ENCODE data around the gene GAB2. TPM values are rescaled to one million over a fixed set of nuclear protein-coding genes. Genes with fewer than 3 reads are reported as not detected.
A peak's percentile ranks its signal among the peaks of the same experiment; 100 is the strongest.

The GAB2 gene
- polyA plus RNA-seq, 3 donors, result 2.8 to 39.4 (median 4.4) TPM

DNA sequence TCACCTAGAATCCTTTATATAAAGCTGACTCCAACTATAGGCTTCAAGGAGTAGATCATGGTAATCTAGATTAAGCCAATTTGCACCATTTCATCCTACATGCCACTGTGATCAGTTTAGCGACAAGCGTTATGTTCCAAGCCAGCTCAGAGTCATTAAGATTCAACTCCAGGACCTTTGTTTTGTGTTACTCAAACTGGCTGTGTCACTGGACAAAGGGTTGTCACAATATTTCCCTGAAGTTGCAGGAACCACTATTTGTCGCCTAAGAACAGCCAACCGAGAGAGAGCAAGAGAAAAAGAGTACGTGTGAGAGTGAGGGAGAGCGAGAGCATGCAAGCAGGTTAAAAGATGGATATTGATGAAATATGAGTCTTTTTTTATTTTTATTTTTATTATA lies 124.1 kb downstream of the GAB2 start:
- Histone ChIP-seq H3K9me3 (replicated peaks in 1 of 2; ENCODE audit: control insufficient read depth in 1 of 2, insufficient read depth in 1 of 2, low read length in 2 of 2) (no peaks in the 10 kb centered on the region), H3K27ac (ENCODE audit: low read depth in 1 of 2, low read length in 2 of 2) (peak overlapping the region in 1 of 2 donors; percentile 99), H4K20me1 (ENCODE audit: insufficient read depth, low read length) (no peaks in the 10 kb centered on the region), H3K36me3 (replicated peaks in 1 of 2; ENCODE audit: control insufficient read depth in 1 of 2, insufficient read depth in 2 of 2, low read length in 2 of 2) (peaks cover 0 to 8% of the 10 kb centered on the region in 2 donors), H3K79me2 (ENCODE audit: insufficient read depth, low read length) (peaks cover 79% of the 10 kb centered on the region), H2AFZ (ENCODE audit: insufficient read depth, low read depth, low read length, poor library complexity, severe bottlenecking) (no peak overlapping the region), H3K4me2 (replicated peaks; ENCODE audit: extremely low read depth, low read length, poor library complexity, severe bottlenecking) (no peak overlapping the region), H3K4me3 (replicated peaks in 1 of 3; ENCODE audit: low read depth in 2 of 3, low read length in 3 of 3) (no peak overlapping the region), H3K9ac (ENCODE audit: insufficient read depth, low read length, poor library complexity, severe bottlenecking) (no peak overlapping the region), H3K4me1 (ENCODE audit: control insufficient read depth in 1 of 2, insufficient read depth in 2 of 2, low read length in 2 of 2) (peaks cover 53% of the 10 kb centered on the region in 2 donors), H3K27me3 (ENCODE audit: control insufficient read depth in 2 of 2, insufficient read depth in 2 of 2, low read length in 2 of 2) (no peaks in the 10 kb centered on the region)
- intact Hi-C loops (cut with micrococcal nuclease), result loop anchor here (5.0 kb wide), 2 partner anchors 124 to 134 kb away; partner anchors contain the start of gene GAB2 (in 1 of the 2)
- peak; percentile 37 to 56 (median 54) for DNase-seq
- H3K9me3 Mint-ChIP-seq, result peaks cover 0 to 2% (median 0%) of the 10 kb centered on the region in 7 donors
- TF ChIP-seq, protein P1, sequence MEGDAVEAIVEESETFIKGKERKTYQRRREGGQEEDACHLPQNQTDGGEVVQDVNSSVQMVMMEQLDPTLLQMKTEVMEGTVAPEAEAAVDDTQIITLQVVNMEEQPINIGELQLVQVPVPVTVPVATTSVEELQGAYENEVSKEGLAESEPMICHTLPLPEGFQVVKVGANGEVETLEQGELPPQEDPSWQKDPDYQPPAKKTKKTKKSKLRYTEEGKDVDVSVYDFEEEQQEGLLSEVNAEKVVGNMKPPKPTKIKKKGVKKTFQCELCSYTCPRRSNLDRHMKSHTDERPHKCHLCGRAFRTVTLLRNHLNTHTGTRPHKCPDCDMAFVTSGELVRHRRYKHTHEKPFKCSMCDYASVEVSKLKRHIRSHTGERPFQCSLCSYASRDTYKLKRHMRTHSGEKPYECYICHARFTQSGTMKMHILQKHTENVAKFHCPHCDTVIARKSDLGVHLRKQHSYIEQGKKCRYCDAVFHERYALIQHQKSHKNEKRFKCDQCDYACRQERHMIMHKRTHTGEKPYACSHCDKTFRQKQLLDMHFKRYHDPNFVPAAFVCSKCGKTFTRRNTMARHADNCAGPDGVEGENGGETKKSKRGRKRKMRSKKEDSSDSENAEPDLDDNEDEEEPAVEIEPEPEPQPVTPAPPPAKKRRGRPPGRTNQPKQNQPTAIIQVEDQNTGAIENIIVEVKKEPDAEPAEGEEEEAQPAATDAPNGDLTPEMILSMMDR (IDR thresholded peaks at IDR 0.05), result no peak
- peak overlapping the region; percentile 95 to 99 (median 97) for H3K27ac Mint-ChIP-seq
- no peaks in the 10 kb centered on the region for H3K27me3 Mint-ChIP-seq (ENCODE audit: low read depth in 3 of 3)
- WGBS (ENCODE audit: insufficient coverage), result 57% methylated on average over 3 of the region's 6 CpGs
- H3K4me1 Mint-ChIP-seq, result peaks cover 69% of the 10 kb centered on the region
- H3K4me3 Mint-ChIP-seq, result no peak overlapping the region
- peaks cover 29 to 34% of the 10 kb centered on the region in 2 donors for H3K36me3 Mint-ChIP-seq

DNA sequence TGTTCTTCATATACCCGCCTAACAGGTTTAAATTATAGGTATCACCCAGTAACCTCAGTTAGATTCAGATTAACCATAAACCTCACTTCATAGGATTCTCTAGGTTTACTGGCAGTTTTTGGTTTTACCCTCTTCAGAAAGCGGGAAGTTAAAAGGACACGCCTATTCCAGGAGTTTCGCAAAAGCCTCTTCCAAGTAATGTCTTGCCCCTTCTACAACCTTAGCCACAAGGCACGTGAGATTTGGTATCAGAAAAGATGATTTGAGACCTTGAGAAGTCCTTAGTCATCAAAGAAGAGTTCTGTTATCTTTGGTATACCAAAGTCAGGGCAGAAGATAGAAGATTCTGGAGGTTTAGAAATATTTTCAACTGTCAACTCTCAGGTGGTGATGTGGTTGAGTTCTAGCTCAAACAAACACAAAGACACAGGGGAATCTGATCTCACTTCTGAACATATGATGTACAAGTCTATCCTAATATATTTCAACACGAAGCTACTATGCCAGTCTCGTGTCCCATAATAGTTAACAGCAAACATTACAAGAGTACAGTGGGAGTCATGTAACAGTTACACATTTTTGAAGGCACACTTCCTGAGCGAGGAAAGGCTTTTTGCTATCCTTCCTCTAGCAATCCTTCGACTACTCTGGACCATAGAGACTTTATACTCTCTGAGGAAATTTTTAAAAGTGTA lies 125.4 kb downstream of the GAB2 start:
- Histone ChIP-seq H2AFZ (ENCODE audit: insufficient read depth, low read depth, low read length, poor library complexity, severe bottlenecking) (no peak overlapping the region), H3K4me3 (replicated peaks in 1 of 3; ENCODE audit: low read depth in 2 of 3, low read length in 3 of 3) (peak overlapping the region in 1 of 3 experiments; percentile 16), H3K4me2 (replicated peaks; ENCODE audit: extremely low read depth, low read length, poor library complexity, severe bottlenecking) (peak overlapping the region; percentile 46), H3K27me3 (ENCODE audit: control insufficient read depth in 2 of 2, insufficient read depth in 2 of 2, low read length in 2 of 2) (no peaks in the 10 kb centered on the region), H3K27ac (ENCODE audit: low read depth in 1 of 2, low read length in 2 of 2) (peak overlapping the region; percentile 83 to 99), H3K9ac (ENCODE audit: insufficient read depth, low read length, poor library complexity, severe bottlenecking) (peak overlapping the region; percentile 32), H3K79me2 (ENCODE audit: insufficient read depth, low read length) (peaks cover 79% of the 10 kb centered on the region), H4K20me1 (ENCODE audit: insufficient read depth, low read length) (no peaks in the 10 kb centered on the region), H3K36me3 (replicated peaks in 1 of 2; ENCODE audit: control insufficient read depth in 1 of 2, insufficient read depth in 2 of 2, low read length in 2 of 2) (peaks cover 0 to 8% of the 10 kb centered on the region in 2 donors), H3K9me3 (replicated peaks in 1 of 2; ENCODE audit: control insufficient read depth in 1 of 2, insufficient read depth in 1 of 2, low read length in 2 of 2) (no peaks in the 10 kb centered on the region), H3K4me1 (ENCODE audit: control insufficient read depth in 1 of 2, insufficient read depth in 2 of 2, low read length in 2 of 2) (peaks cover 64 to 65% of the 10 kb centered on the region in 2 donors)
- Mint-ChIP-seq H3K4me3 (peak overlapping the region; percentile 2 to 22), H3K4me1 (peaks cover 68% of the 10 kb centered on the region), H3K9me3 (peaks cover 0 to 2% (median 0%) of the 10 kb centered on the region in 7 donors), H3K27ac (peak overlapping the region; percentile 95 to 99 (median 97)), H3K36me3 (peaks cover 33 to 35% of the 10 kb centered on the region in 2 donors), H3K27me3 (ENCODE audit: low read depth in 3 of 3) (no peaks in the 10 kb centered on the region)
- 0% methylated on average over 2 of the region's 9 CpGs for WGBS (ENCODE audit: insufficient coverage)
- intact Hi-C loops (cut with micrococcal nuclease), result loop anchor here (5.0 kb wide), 2 partner anchors 125 to 135 kb away; partner anchors contain the start of gene GAB2 (in 1 of the 2)
- TF ChIP-seq, protein P1 (IDR thresholded peaks at IDR 0.05), result no peak
- peak; percentile 86 to 93 (median 89) for DNase-seq

All from CD14-positive monocyte (primary cell).